Endothelial cell of umbilical vein (primary cell): ENCODE results near the gene DAP. TPM values are rescaled to one million over a fixed set of nuclear protein-coding genes. Genes with fewer than 3 reads are reported as not detected.

Source experiments
- BruUV-seq: library from RNA; stranded (reverse); fragments of 400-500 nt; replicated peaks from 2 replicates; lab custom pipeline; 2021; lab: Mats Ljungman, UMichigan
- CTCF ChIA-PET: fragments of 300-600, 350-600 bp; sonication (Branson Sonifier 250); formaldehyde crosslinking; loops from one replicate; lab custom pipeline; 2021; ENCODE audit warnings: antibody characterized with exemption, inconsistent platforms; lab: Charles Lee
- POLR2A ChIA-PET: fragments of 300-600, 350-600 bp; sonication (Branson Sonifier 250); formaldehyde crosslinking; loops from one replicate; lab custom pipeline; 2021; ENCODE audit warnings: antibody characterized with exemption, inconsistent platforms; lab: Charles Lee
- DNase-seq: peaks from one replicate; pipeline ENCODE4 v3.0.0-alpha.2; 2011; ENCODE audit warnings: low read depth, low spot score
- FAIRE-seq: peaks from 2 replicates; lab custom pipeline; 2011; peaks lifted over from hg19 to GRCh38; lab: Jason Lieb, UNC
- H2AFZ ChIP-seq: 2 replicates; pipeline ENCODE4 v1.6.0; 2012; ENCODE audit warnings: low read depth, low read length, control low read depth, inconsistent platforms
- H3K27ac ChIP-seq: 2 replicates; pipeline ENCODE4 v1.5.1; 2011; ENCODE audit warnings: low read depth, mild to moderate bottlenecking, control low read depth, low read length, moderate library complexity; ENCODE audit not compliant: insufficient read depth
- H3K27me3 ChIP-seq, 2 experiments: 2 replicates each; pipeline versions ENCODE4 v1.6.0 to v1.6.1; 2011; ENCODE audit warnings: low read length in 2 of 2, mixed read lengths in 1 of 2; ENCODE audit not compliant: control insufficient read depth in 2 of 2, insufficient read depth in 2 of 2
- H3K36me3 ChIP-seq, 2 experiments: 2 replicates in 1 of 2; 3 replicates in 1 of 2; pipeline ENCODE4 v1.5.1; 2011; ENCODE audit warnings: low read length in 2 of 2, mild to moderate bottlenecking in 1 of 2, moderate library complexity in 1 of 2; ENCODE audit not compliant: control insufficient read depth in 2 of 2, insufficient read depth in 2 of 2; ENCODE audit errors: extremely low read depth in 1 of 2
- H3K4me1 ChIP-seq: 3 replicates; pipeline ENCODE4 v1.5.1; 2011; ENCODE audit warnings: mild to moderate bottlenecking, low read length; ENCODE audit not compliant: control insufficient read depth, insufficient read depth; ENCODE audit errors: extremely low read depth
- H3K4me2 ChIP-seq: 2 replicates; pipeline ENCODE4 v1.6.1; 2011; ENCODE audit warnings: low read length, control low read depth, mixed read lengths; ENCODE audit not compliant: insufficient read depth
- H3K4me3 ChIP-seq, 3 experiments: fragments of 200-600 bp in 1 of 3; sonication (generic), shearing (Covaris generic) in 1 of 3; replicated peaks in 1 of 3; 2 replicates each; pipeline ENCODE4 v1.5.1; 2011 to 2016; ENCODE audit warnings: control low read depth in 3 of 3, low read length in 3 of 3, mild to moderate bottlenecking in 2 of 3, inconsistent platforms in 1 of 3, low read depth in 1 of 3, moderate library complexity in 1 of 3; ENCODE audit not compliant: insufficient read depth in 1 of 3
- H3K79me2 ChIP-seq: 2 replicates; pipeline ENCODE4 v1.6.0; 2012; ENCODE audit warnings: low read length, inconsistent platforms; ENCODE audit not compliant: control insufficient read depth, insufficient read depth
- H3K9ac ChIP-seq: replicated peaks from 2 replicates; pipeline ENCODE3; 2011; ENCODE audit warnings: low read length, control low read depth; ENCODE audit not compliant: insufficient read depth; ENCODE audit errors: extremely low read depth
- H3K9me1 ChIP-seq: replicated peaks from 3 replicates; pipeline ENCODE4 v1.6.0; 2011; ENCODE audit warnings: mild to moderate bottlenecking, low read length; ENCODE audit not compliant: control insufficient read depth, insufficient read depth; ENCODE audit errors: extremely low read depth
- H3K9me3 ChIP-seq: replicated peaks from 2 replicates; pipeline ENCODE4 v1.5.1; 2012; ENCODE audit warnings: low read length, inconsistent platforms; ENCODE audit not compliant: control insufficient read depth, insufficient read depth
- H4K20me1 ChIP-seq: replicated peaks from 2 replicates; pipeline ENCODE3; 2011; ENCODE audit warnings: mild to moderate bottlenecking, low read length; ENCODE audit not compliant: control insufficient read depth, insufficient read depth; ENCODE audit errors: extremely low read depth
- EZH2 ChIP-seq: IDR thresholded peaks from 2 replicates; pipeline ENCODE4 v1.6.1; 2012; ENCODE audit warnings: borderline replicate concordance, low read depth, mild to moderate bottlenecking, moderate library complexity, low read length, inconsistent platforms; ENCODE audit not compliant: severe bottlenecking
- FOS ChIP-seq: IDR thresholded peaks from 2 replicates; pipeline ENCODE4 v1.6.1; 2011; ENCODE audit warnings: mild to moderate bottlenecking, low read length, moderate library complexity, borderline replicate concordance; ENCODE audit not compliant: insufficient read depth
- GATA2 ChIP-seq: IDR thresholded peaks from 2 replicates; pipeline ENCODE4 v1.7.0; 2011; ENCODE audit warnings: low read depth, mild to moderate bottlenecking, moderate library complexity, mixed read lengths, low read length; ENCODE audit not compliant: insufficient read length, insufficient read depth
- JUN ChIP-seq: IDR thresholded peaks from 2 replicates; pipeline ENCODE4 v1.6.1; 2011; ENCODE audit warnings: borderline replicate concordance, low read depth; ENCODE audit not compliant: insufficient read length, insufficient read depth
- MYC ChIP-seq: IDR thresholded peaks from one replicate; pipeline ENCODE4 v1.6.1; 2011; ENCODE audit warnings: mild to moderate bottlenecking, low read depth, low read length
- POLR2A ChIP-seq: IDR thresholded peaks from 2 replicates; pipeline ENCODE4 v1.6.1; 2012; ENCODE audit warnings: low read depth, mild to moderate bottlenecking, control low read depth, low read length
- POLR2AphosphoS5 ChIP-seq: IDR thresholded peaks from 2 replicates; pipeline ENCODE4 v1.6.1; 2012; ENCODE audit warnings: low read depth, mild to moderate bottlenecking, control low read depth, low read length, moderate library complexity; ENCODE audit not compliant: insufficient read depth
- dilution Hi-C: fragments of 300-500 bp; cut with MboI; formaldehyde crosslinking; loops from one replicate; pipeline ENCODE4 v1.15.0; 2019; ENCODE audit warnings: low sequenced_read_pairs; ENCODE audit not compliant: extremely low pct_ligation_motif_present
- intact Hi-C: fragments of 100-400 bp; cut with micrococcal nuclease; formaldehyde crosslinking; loops from one replicate; pipeline ENCODE4 v1.10.0; 2022
- polyA plus RNA-seq, 4 experiments: library from polyadenylated mRNA; depleted of rRNA in 3 of 4; stranded (reverse) in 3 of 4; unstranded in 1 of 4; fragments of >200 nt; gene quantifications; 2 replicates each; pipeline versions ENCODE4 v1.2.1 to v1.2.3, GENCODE V29; 2011 to 2012; ENCODE audit warnings: missing spikeins in 1 of 4
- total RNA-seq: library from RNA; stranded (reverse); gene quantifications from 2 replicates; pipeline ENCODE4 v1.2.3, GENCODE V29; 2021
- TF ChIP-seq, protein P1 (sequence below): IDR thresholded peaks from 2 replicates; pipeline ENCODE4 v1.6.1; 2011; ENCODE audit not compliant: insufficient read depth, insufficient read length
- TF ChIP-seq, protein P2 (sequence below), 2 donors: IDR thresholded peaks; 1 replicate in 1 of 2; 2 replicates in 1 of 2; pipeline ENCODE4 v1.5.1; 2011; ENCODE audit warnings: low read length in 2 of 2, mild to moderate bottlenecking in 2 of 2, moderate library complexity in 2 of 2, control low read depth in 1 of 2, inconsistent platforms in 1 of 2, low read depth in 1 of 2; ENCODE audit not compliant: insufficient read depth in 1 of 2; ENCODE audit errors: extremely low read depth in 1 of 2

The DAP gene
- total and polyA plus RNA-seq, 2 donors (not counting 3 experiments of a cell fraction or from before 2014, with no cell fraction given), result 79.8 to 188 TPM

DNA sequence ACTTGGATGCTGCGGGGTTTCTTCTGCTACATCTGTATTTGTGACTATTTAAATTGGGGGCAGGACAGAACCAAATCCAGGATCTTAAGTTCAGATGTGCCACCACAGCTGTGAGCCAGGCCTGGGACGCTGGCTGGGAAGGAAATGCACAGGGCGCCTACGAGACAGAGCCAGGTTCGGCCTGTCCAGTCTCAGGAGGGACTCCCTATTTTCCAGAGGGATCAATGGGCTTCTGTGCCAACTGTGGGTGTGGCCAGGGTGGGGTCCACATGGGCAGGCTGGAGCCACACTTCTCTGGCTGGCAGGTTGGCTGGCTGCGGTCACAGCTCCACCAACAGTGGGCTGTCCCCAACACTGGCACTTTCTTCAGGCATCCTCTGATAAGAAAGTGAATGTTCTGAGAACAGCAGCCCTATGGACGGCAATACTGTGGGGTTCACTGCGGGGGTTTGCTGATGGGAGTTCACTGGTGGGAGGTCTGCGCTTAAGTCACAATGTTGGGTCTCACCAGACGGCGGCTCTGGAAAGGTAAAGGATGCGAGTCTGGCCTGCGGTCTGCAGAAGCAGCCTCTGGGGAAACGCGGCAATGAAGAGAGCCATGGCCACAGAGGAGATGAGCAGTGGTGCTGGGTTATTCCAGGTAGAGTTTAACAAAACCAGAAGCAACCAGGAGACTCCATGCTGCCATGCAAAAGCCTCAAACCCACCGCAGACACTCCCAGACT, 78.1 kb downstream of the DAP start:
- ChIA-PET CTCF (no interaction called here), POLR2A (no interaction called here)
- dilution Hi-C loops (no loop called here), intact Hi-C loops (no loop called here)
- Histone ChIP-seq H3K9me1 (no peaks in the 10 kb centered on the region), H3K4me3 (no peak overlapping the region), H3K27ac (no peak overlapping the region), H3K9ac (no peak overlapping the region), H3K4me2 (no peak overlapping the region), H4K20me1 (no peaks in the 10 kb centered on the region), H3K79me2 (peaks cover 5% of the 10 kb centered on the region), H3K27me3 (no peaks in the 10 kb centered on the region), H3K4me1 (no peaks in the 10 kb centered on the region), H3K9me3 (no peaks in the 10 kb centered on the region), H3K36me3 (peaks cover 11 to 43% of the 10 kb centered on the region in 2 experiments), H2AFZ (no peak overlapping the region)
- DNase-seq (no peak), FAIRE-seq (no peak)
- no TSS peak for BruUV-seq
- TF ChIP-seq GATA2 (no peak), EZH2 (no peak), POLR2AphosphoS5 (no peak), FOS (no peak), JUN (no peak), POLR2A (no peak), MYC (no peak)
- TF ChIP-seq, protein P1, sequence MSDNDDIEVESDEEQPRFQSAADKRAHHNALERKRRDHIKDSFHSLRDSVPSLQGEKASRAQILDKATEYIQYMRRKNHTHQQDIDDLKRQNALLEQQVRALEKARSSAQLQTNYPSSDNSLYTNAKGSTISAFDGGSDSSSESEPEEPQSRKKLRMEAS, result no peak
- TF ChIP-seq, protein P2, sequence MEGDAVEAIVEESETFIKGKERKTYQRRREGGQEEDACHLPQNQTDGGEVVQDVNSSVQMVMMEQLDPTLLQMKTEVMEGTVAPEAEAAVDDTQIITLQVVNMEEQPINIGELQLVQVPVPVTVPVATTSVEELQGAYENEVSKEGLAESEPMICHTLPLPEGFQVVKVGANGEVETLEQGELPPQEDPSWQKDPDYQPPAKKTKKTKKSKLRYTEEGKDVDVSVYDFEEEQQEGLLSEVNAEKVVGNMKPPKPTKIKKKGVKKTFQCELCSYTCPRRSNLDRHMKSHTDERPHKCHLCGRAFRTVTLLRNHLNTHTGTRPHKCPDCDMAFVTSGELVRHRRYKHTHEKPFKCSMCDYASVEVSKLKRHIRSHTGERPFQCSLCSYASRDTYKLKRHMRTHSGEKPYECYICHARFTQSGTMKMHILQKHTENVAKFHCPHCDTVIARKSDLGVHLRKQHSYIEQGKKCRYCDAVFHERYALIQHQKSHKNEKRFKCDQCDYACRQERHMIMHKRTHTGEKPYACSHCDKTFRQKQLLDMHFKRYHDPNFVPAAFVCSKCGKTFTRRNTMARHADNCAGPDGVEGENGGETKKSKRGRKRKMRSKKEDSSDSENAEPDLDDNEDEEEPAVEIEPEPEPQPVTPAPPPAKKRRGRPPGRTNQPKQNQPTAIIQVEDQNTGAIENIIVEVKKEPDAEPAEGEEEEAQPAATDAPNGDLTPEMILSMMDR (IDR thresholded peaks at IDR 0.05; ENCODE audit: extremely low read depth in 1 of 2, insufficient read depth in 1 of 2, low read depth in 1 of 2, low read length in 2 of 2), result no peak
